HG03060 (cell line): ENCODE results near the gene SMLR1.
"Not testable (repeated sequence)": the region's sequence is repeated elsewhere in the genome, so short reads cannot be mapped to it uniquely, and the experiment has no call there.

Experiments
- ATAC-seq: cut with Tn5 transposase; IDR thresholded peaks from one replicate; pipeline ENCODE4 v1.9.1; 2021; ENCODE audit warnings: low read depth, moderate number of reproducible peaks; ENCODE audit not compliant: unreplicated experiment

SMLR1 gene

GRCh38 chr6:130827247-130828149, at the start of gene SMLR1:
TSS of gene SMLR1 (plus strand) at chr6:130827406. CDS start at chr6:130827414, 8 bp downstream.
- ATAC-seq, result no peak

GRCh38 chr6:130778946-130779657, 48.1 kb upstream of the SMLR1 start:
- no peak for ATAC-seq

- no peak for ATAC-seq
Measured at GRCh38 chr6:130779658-130780033, 47.6 kb upstream of the SMLR1 start.

- no peak for ATAC-seq
Measured at GRCh38 chr6:130780122-130780521, 47.1 kb upstream of the SMLR1 start.

- ATAC-seq, result no peak
Measured at GRCh38 chr6:130781557-130781956, 45.6 kb upstream of the SMLR1 start.

GRCh38 chr6:130783416-130784107, 43.6 kb upstream of the SMLR1 start:
- ATAC-seq, result no peak

GRCh38 chr6:130787726-130788500, 39.3 kb upstream of the SMLR1 start:
- no peak for ATAC-seq

GRCh38 chr6:130788954-130789353, 38.3 kb upstream of the SMLR1 start:
- no peak for ATAC-seq

GRCh38 chr6:130794010-130794697, 33.1 kb upstream of the SMLR1 start:
- ATAC-seq, result no peak

GRCh38 chr6:130794738-130795137, 32.5 kb upstream of the SMLR1 start:
- ATAC-seq, result no peak

GRCh38 chr6:130796313-130796905, 30.8 kb upstream of the SMLR1 start:
- ATAC-seq, result no peak

- no peak for ATAC-seq
Measured at GRCh38 chr6:130797061-130797460, 30.1 kb upstream of the SMLR1 start.

GRCh38 chr6:130801368-130801767, 25.8 kb upstream of the SMLR1 start:
- ATAC-seq, result not testable (repeated sequence)

- ATAC-seq, result no peak
Measured at GRCh38 chr6:130810307-130811030, 16.7 kb upstream of the SMLR1 start.

GRCh38 chr6:130811932-130812331, 15.3 kb upstream of the SMLR1 start:
- no peak for ATAC-seq

- ATAC-seq, result no peak
Measured at GRCh38 chr6:130814506-130814905, 12.7 kb upstream of the SMLR1 start.

GRCh38 chr6:130815200-130816071, 11.8 kb upstream of the SMLR1 start:
- ATAC-seq, result no peak

- no peak for ATAC-seq
Measured at GRCh38 chr6:130822736-130823135, 4.5 kb upstream of the SMLR1 start.
